GM19240 (cell line): Measurements from ENCODE around the gene GPR139.

Source experiments
- DNase-seq: peaks from one replicate; pipeline ENCODE4 v3.0.0; 2011; ENCODE audit warnings: low spot score; ENCODE audit not compliant: insufficient read length

GPR139 gene

DNA sequence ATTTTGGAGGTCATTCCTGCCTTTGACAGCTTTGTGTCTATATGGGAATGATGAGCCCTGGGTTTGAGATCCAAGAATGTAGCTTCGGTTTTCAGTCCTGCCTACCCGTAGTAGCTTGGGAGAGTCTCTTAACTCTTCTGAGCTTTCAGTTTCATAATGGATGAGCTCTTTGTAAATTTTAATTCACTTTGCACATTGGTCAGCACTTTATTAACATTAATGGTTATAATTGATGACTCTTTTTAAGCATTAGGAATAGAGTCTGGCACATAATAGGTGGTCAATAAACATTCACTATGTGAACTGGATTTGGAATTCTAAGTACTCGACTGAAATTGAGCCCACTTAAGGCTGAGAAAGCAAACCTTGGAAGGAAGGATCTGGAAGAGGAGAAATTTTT lies 17.3 kb downstream of the GPR139 start:
- no peak for DNase-seq

DNA sequence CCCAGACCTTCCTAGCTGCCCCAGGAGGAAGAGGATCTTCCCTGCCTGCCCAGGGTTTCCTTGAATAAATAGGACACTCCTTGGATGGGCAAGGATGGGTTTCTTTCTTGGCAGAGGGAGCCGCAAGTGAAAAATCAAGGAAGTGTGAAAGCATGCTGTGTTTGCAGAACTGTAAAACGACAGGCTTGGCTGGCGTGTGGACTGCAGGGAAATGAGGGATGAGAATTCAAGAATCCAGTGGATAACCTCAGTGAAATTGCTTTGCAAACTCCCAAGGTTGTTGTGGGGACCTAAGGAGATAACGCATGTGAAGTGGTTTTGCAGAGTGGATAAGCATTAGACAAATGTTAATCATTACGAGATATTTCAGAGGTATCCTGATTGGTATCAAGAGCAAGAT lies 20.4 kb downstream of the GPR139 start:
- no peak for DNase-seq

- DNase-seq: no peak
These were observed 22.1 kb downstream of the GPR139 start for GRCh38 chr16:20051611-20052010.

DNA sequence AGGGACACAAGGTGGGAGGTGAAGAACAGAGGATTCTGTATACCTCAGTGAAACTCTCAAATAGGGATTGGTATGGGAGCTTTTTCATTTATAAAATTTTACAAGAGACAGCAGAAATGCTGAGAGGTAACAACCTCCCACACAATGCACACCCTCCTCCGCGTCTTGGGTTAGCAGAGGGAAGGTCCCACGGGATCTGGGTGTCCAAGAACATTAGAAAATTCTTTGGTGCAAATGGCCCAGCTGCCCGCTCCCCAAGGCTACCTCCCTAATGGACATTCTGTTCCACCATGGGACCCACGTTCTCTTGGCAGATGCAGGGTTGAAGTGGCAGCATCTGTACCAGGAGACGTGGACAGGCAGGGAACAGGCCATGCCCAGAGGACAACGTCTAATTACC lies 22.5 kb downstream of the GPR139 start:
- DNase-seq: no peak

- no peak for DNase-seq
These were observed 23.9 kb downstream of the GPR139 start for GRCh38 chr16:20049831-20050230.

- DNase-seq: no peak
These were observed 27.8 kb downstream of the GPR139 start for GRCh38 chr16:20045886-20046285.

GRCh38 chr16:20042848-20043247 lies 30.8 kb downstream of the GPR139 start:
- DNase-seq: no peak

DNA sequence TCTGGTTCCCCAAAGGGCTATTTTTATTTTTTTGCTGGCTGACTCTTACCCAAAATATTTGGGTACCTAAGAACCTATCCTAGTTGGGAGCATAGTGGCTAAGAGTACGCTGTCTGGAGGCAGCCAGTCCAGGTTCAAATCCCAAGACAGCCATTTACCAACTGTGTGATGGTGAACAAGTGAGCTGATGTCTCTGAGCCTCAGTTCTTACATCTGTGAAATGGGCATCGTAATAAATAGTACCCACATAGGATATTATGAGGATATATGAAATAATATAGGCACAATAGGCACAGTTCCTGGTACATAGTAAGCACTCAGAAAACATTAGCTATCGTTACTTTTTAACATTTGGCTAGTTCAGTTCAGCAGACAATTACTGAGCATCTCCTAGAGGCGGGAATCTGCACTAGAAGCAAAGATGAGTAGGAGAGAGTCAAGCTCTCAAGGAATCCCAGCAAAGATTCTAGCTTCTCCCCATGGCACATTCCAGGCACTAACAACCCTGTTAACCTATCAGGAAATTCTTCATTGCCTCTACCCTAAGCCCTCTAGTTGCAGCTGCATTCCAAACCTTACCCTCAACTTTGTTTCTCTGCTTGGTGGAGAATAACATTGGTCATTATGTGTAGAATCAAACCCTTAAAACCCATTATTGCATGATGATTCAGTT lies 31.6 kb downstream of the GPR139 start:
- no peak for DNase-seq

GRCh38 chr16:20040011-20040410 lies 33.7 kb downstream of the GPR139 start:
- DNase-seq: no peak

- DNase-seq: no peak
These were observed 44.1 kb downstream of the GPR139 start for GRCh38 chr16:20029611-20030010.

DNA sequence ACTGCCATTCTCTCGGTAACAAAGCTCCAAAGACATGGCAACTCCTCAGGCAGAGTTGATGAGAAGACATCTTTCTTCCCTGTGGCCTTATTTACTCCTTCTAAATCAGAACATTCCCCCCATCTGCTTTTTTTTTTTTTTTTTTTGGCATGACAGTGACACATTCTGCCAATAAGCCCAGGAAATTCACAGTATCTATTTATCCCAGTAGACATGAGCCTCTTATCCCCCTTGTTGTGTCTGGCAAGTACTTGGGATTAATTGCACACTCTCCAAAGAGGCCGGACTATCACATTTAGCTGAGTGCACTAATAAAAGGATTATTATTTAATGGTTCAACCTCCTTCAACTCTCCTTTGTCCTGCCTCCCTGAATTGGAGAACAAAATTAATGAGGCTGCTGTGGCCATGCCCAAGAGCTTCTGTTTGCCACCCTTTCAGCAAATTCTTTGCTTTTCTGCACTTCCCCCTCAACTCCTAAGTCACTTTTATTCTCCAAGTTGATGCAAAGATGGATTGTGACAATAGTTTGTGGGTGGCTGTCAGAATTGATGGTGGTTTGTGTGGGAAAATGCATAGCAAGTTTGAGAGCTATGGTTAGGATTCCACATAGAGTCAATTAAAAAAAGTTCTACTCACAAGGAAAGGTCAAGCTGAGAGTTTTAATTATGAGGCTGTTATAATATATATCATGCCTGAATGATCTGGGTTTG lies 47.2 kb downstream of the GPR139 start:
- DNase-seq: no peak

DNA sequence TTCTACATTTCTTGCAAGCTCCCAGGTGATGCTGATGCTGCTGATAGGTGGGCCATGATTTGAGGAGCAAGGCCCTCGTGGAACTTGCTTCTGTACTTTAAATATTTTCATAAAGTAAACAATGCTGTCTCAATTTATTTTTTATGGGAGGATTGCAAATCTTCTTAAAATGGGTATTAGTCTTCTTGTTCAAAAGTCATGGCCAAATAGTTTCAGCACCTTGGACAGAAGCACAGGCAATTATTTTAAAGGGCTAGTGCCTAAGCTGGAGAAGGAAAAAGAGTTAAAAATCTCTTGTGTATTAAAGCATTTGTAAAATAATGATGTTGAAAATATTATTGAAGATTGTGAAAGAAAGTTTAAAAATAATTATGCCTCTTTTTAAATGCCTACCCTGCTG lies 50.5 kb downstream of the GPR139 start:
- DNase-seq: no peak

DNA sequence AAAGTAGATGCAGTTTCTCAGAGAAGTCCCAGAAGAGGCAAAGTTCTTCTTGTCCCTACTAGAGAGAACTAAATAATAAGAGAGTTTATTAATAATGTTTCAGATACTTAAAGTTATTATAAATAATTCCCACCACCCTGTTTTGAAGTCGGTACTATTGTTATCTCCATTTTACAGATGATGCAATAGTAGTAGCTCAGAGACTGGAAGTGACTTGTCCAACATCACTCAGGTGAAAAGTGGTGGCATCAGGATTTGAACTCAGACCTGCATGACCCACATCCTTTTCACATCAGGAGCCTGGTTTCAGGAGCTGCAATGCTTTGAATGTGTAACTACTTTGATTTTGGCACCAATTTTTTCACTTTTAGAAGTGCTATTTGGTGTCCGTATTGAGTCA lies 52.7 kb downstream of the GPR139 start:
- DNase-seq: no peak

GRCh38 chr16:20020083-20020482 lies 53.6 kb downstream of the GPR139 start:
- no peak for DNase-seq

DNA sequence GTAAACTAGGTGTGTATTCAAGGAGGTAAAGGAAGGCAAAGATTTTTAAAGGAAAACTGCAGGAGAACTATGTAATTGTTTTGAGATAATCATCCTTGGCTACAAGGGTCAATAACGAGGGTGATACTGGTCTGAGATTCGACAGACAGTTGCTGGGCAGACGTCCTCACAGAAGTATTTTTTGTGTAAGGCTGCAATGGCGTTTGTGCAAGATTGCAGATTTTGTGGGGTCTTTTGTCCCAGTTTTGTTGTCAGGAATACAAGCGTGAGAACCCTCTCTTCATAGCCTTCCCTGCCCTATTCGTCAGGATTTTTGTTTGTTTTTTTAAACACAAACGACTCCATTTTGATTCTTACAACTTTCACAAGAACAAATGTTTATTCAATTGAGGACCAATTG lies 57.5 kb downstream of the GPR139 start:
- DNase-seq: no peak

DNA sequence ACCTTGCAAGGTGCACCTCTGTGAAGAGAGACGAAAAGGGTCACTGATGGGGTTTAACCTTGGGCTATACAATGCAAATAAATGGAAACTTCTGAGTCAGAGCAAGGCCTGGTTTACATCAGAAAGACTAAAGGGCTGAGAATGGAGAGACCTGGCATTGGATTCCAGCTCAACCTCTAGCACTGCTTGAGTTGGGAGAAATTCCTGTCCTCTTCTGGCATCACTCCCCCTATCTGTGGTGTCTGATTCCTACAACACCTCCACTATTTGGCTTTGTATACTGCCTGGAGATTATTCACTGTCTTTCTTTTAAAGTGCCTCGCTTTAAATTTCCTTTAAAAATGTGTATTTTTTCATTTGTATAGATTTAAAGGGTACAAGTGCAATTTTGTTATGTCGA lies 68.8 kb downstream of the GPR139 start:
- no peak for DNase-seq

DNA sequence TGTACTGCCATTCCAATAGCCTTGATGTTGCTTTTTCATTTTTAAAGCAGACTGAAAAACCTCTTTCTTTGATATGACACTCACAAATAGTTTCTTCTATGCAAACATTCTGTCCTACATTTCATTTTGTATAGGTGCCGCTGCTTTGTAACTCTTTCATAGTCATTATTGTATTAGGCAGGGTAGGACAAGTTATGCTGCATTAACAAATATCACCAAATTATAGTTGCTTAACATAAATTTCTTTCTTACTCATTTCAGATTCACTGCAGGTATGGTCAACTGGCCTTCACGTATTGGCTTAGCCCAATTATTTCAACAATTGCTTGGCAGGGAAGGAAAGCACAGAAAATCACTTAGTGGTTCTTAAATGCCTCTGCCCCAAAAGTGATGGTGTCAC lies 70.8 kb downstream of the GPR139 start:
- DNase-seq: no peak

DNA sequence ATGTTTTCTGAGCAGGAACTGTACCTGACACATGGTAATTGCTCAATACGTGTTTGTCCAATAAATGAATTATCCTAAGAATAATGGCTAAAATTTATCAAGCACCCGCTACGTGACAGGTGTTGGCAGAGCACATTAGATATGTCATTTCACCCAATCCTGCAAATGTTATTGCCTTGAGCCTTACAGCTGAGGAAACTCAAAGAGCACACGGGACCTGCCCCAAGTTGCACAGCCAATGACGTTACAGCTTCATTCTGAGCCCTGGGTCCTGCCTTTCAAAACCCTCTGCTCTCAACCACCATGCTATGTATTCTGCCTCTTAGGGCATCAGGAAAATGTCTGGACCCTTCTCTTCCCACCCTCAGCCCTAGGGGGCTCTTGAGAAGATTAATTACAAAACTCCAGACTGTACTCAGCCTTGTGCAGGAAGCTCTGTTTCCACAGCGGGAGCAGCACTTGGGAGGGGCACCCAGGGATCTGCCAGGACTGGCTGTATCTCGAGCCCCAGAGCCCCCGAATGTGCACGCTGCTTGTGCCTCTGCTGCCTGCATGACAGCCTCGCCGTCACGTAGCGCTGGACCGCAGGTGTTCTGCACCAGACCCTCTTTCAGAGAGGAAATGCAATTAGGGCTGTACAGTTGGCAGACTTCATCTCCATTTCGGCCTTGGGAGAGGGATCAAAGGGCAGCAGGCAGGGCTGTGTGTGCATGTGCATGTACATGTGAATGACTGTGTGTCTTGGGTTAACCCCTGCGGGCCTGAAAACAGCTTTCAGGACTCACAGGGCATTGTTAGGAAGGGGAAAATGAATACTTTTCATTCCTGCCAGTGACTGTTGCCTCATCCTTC lies 71.6 kb downstream of the GPR139 start:
- no peak for DNase-seq

- no peak for DNase-seq
These were observed 76.0 kb downstream of the GPR139 start for GRCh38 chr16:19997734-19998133.

DNA sequence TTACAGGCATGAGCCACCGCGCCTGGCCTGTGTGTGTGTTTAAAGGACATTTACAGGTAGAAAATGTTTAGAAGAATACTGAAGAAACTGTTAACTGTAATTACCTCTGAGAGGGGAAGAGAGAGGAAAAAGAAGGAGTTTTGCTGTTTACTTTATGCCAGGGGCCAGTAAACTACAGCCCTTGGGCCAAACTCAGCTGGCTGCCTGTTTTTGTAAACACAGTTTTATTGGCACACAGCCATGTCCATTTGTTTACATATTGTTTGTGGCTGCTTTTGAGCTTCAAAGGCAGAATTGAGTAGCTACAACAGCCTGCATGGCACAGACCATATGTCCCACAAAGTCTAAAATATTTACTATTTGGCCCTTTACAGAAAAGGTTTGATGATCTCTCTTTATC lies 76.4 kb downstream of the GPR139 start:
- no peak for DNase-seq

- DNase-seq: no peak
These were observed 79.1 kb downstream of the GPR139 start for GRCh38 chr16:19994466-19995170.

- DNase-seq: no peak
These were observed 82.1 kb downstream of the GPR139 start for GRCh38 chr16:19991614-19992013.
